NCI-H146 treated with DMSO at 0.1 percent for 48 hours (cell line): Measurements from ENCODE around the gene ZSCAN31.

Experiments used
- DNase-seq: peaks from one replicate; lab custom pipeline; 2025; ENCODE audit not compliant: unreplicated experiment; lab: John Stamatoyannopoulos, UW

The ZSCAN31 gene

GRCh38 chr6:28353981-28354676 lies 18.2 kb upstream of the ZSCAN31 start:
- no peak for DNase-seq

- no peak for DNase-seq
These were observed 17.4 kb upstream of the ZSCAN31 start for GRCh38 chr6:28353356-28353755.

- DNase-seq, result no peak
These were observed 15.6 kb upstream of the ZSCAN31 start for GRCh38 chr6:28351493-28351925.

GRCh38 chr6:28351087-28351486 lies 15.1 kb upstream of the ZSCAN31 start:
- DNase-seq, result no peak

GRCh38 chr6:28349892-28350737 lies 14.2 kb upstream of the ZSCAN31 start, which contains the start of gene ZKSCAN3:
Gene ZKSCAN3 (plus strand): TSS chr6:28349947. CDS start chr6:28359587, 9,640 bp downstream.
- peak; percentile 68 for DNase-seq

GRCh38 chr6:28349344-28349891 lies 13.5 kb upstream of the ZSCAN31 start:
- DNase-seq, result no peak

- DNase-seq, result no peak
These were observed 11.2 kb upstream of the ZSCAN31 start for GRCh38 chr6:28347119-28347518.

GRCh38 chr6:28345201-28345600 lies 9.3 kb upstream of the ZSCAN31 start:
- DNase-seq, result no peak

GRCh38 chr6:28343898-28344677 lies 8.1 kb upstream of the ZSCAN31 start:
- no peak for DNase-seq

GRCh38 chr6:28340310-28341095 lies 4.6 kb upstream of the ZSCAN31 start:
- DNase-seq, result no peak

GRCh38 chr6:28337121-28337520 lies 1.2 kb upstream of the ZSCAN31 start:
- no peak for DNase-seq

GRCh38 chr6:28336284-28337120 lies 554 bp upstream of the ZSCAN31 start:
- DNase-seq, result no peak

- DNase-seq, result no peak
These were observed 846 bp downstream of the ZSCAN31 start for GRCh38 chr6:28335040-28335563.

GRCh38 chr6:28334286-28335039 lies 1.5 kb downstream of the ZSCAN31 start:
- DNase-seq, result no peak

- DNase-seq, result no peak
These were observed 2.3 kb downstream of the ZSCAN31 start for GRCh38 chr6:28333599-28334018.

- no peak for DNase-seq
These were observed 2.9 kb downstream of the ZSCAN31 start for GRCh38 chr6:28333047-28333446.

GRCh38 chr6:28330041-28330440 lies 5.9 kb downstream of the ZSCAN31 start:
- no peak for DNase-seq

- DNase-seq, result no peak
These were observed 9.5 kb downstream of the ZSCAN31 start for GRCh38 chr6:28326371-28326948.
